DLD1 (cell line): Measurements from ENCODE around the gene HTR3A.

Experiments
- in situ Hi-C: cut with HindIII; loops from 2 replicates; pipeline ENCODE4 v1.10.0; 2017; ENCODE audit warnings: low sequenced_read_pairs

The HTR3A gene

GRCh38 chr11:114016986-114017385 lies 42.1 kb downstream of the HTR3A start:
- in situ Hi-C loops, result no loop called here

GRCh38 chr11:114017723-114018122 lies 42.8 kb downstream of the HTR3A start:
- in situ Hi-C loops, result no loop called here

- in situ Hi-C loops, result no loop called here
Measured at GRCh38 chr11:114019046-114019445, 44.1 kb downstream of the HTR3A start.

- in situ Hi-C loops, result no loop called here
Measured at GRCh38 chr11:114019574-114019973, 44.7 kb downstream of the HTR3A start.

- in situ Hi-C loops, result loop anchor here (25.0 kb wide), 2 partner anchors 112 to 237 kb away; no protein-coding TSS in a partner anchor
Measured at GRCh38 chr11:114025329-114025907, 50.5 kb downstream of the HTR3A start.

GRCh38 chr11:114026355-114026754 lies 51.4 kb downstream of the HTR3A start:
- in situ Hi-C loops, result loop anchor here (25.0 kb wide), 2 partner anchors 111 to 236 kb away; no protein-coding TSS in a partner anchor

GRCh38 chr11:114027391-114027790 lies 52.5 kb downstream of the HTR3A start:
- in situ Hi-C loops, result loop anchor here (25.0 kb wide), 2 partner anchors 110 to 235 kb away; no protein-coding TSS in a partner anchor

- in situ Hi-C loops, result loop anchor here (25.0 kb wide), 2 partner anchors 109 to 234 kb away; no protein-coding TSS in a partner anchor
Measured at GRCh38 chr11:114027926-114028325, 53.0 kb downstream of the HTR3A start.

GRCh38 chr11:114031246-114031966 lies 56.5 kb downstream of the HTR3A start:
- in situ Hi-C loops, result loop anchor here (25.0 kb wide), 2 partner anchors 106 to 231 kb away; no protein-coding TSS in a partner anchor

- in situ Hi-C loops, result loop anchor here (25.0 kb wide), 2 partner anchors 105 to 230 kb away; no protein-coding TSS in a partner anchor
Measured at GRCh38 chr11:114031967-114032320, 57.0 kb downstream of the HTR3A start.

- in situ Hi-C loops, result loop anchor here (25.0 kb wide), 2 partner anchors 104 to 229 kb away; no protein-coding TSS in a partner anchor
Measured at GRCh38 chr11:114033066-114033465, 58.2 kb downstream of the HTR3A start.

- in situ Hi-C loops, result loop anchor here (25.0 kb wide), 2 partner anchors 104 to 229 kb away; no protein-coding TSS in a partner anchor
Measured at GRCh38 chr11:114033572-114033971, 58.7 kb downstream of the HTR3A start.

GRCh38 chr11:114034956-114035355 lies 60.0 kb downstream of the HTR3A start:
- in situ Hi-C loops, result loop anchor here (25.0 kb wide), 2 partner anchors 102 to 227 kb away; no protein-coding TSS in a partner anchor

- in situ Hi-C loops, result loop anchor here (25.0 kb wide), 2 partner anchors 101 to 226 kb away; no protein-coding TSS in a partner anchor
Measured at GRCh38 chr11:114036147-114036811, 61.4 kb downstream of the HTR3A start.

GRCh38 chr11:114036958-114037357 lies 62.0 kb downstream of the HTR3A start:
- in situ Hi-C loops, result loop anchor here (25.0 kb wide), 2 partner anchors 100 to 225 kb away; no protein-coding TSS in a partner anchor

- in situ Hi-C loops, result loop anchor here (25.0 kb wide), 2 partner anchors 98 to 223 kb away; no protein-coding TSS in a partner anchor
Measured at GRCh38 chr11:114039551-114039950, 64.6 kb downstream of the HTR3A start.
